Pons (tissue), 1 donor: Measurements from ENCODE around the gene GHRH.
A peak's percentile ranks its signal among the peaks of the same experiment; 100 is the strongest.

Experiments
- DNase-seq: peaks from one replicate; pipeline ENCODE4 v3.0.0-alpha.2; 2016; ENCODE audit warnings: low spot score

Gene GHRH

DNA sequence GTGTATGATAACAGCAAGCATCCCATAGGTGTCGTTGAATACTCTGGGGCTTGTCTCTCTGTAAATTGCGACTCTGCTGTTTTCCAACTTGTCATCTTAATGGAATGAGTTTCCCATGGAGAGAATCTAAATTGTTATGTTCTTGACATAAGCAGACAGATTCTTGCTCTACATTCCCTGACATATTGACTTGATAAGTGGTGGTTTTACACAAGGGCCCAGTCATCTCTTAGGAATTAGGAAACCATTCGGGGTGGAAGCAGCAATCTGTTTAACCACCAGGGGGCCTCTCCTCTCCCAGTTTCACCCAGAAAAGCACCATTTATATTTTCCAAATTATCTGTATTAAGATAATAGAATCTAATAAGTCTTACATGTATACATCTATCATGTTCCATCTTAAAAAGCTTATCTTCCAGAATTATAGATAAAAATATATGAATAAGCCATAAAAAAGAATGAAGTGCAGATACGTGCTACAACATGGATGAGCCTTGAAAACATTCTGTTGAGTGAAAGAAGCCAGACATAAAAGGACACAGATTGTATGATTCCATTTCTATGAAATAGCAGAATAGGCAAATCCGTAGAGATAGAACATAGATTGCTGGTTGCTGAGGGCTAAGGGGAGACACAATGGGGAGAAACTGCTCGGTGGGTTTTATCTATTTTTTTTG is 59.2 kb downstream of the GHRH start:
- DNase-seq = peak; percentile 46

DNA sequence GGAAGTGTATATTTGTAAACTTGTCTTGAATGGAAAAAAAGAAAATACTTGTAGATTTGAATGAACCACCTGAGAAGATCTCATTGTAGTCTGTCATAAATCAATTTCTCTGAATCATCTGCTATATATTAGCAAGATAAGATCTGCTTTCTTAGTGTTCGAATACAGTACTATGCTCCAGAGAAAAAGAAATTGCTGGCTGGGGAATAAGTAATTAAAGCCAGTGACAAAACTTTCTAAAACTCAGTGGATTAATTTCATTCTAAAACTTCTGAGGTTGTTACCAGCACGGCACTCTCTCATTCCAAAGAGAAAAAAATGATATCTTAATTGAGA is 59.8 kb downstream of the GHRH start:
- no peak for DNase-seq
